HG03520 (cell line): ENCODE results near the gene COL20A1.
A peak's percentile ranks its signal among the peaks of the same experiment; 100 is the strongest.

ENCODE experiments used
- ATAC-seq: cut with Tn5 transposase; IDR thresholded peaks from one replicate; pipeline ENCODE4 v1.9.1; 2021; ENCODE audit warnings: mild to moderate bottlenecking, moderate library complexity; ENCODE audit not compliant: unreplicated experiment

COL20A1 gene

DNA sequence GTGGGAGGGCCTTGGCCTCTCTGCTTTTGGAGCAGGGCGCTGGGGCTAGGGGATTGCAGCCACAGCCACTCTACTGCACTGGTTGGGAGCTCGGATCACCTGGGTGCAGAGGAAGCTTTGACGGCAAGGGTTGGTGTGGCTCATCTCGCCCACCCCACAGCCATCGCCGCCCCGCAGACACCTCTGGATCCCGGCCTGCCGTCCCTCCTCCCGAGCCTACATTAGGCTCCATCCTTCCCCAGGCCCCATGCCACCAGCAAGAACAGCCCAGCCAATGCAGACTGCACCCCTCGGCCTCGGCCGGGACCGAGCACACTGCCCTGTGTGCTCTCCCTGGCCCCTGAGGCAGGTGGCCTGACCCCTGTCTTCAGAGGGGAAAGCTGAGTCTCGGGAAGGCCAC is 32.5 kb upstream of the COL20A1 start:
- no peak for ATAC-seq

DNA sequence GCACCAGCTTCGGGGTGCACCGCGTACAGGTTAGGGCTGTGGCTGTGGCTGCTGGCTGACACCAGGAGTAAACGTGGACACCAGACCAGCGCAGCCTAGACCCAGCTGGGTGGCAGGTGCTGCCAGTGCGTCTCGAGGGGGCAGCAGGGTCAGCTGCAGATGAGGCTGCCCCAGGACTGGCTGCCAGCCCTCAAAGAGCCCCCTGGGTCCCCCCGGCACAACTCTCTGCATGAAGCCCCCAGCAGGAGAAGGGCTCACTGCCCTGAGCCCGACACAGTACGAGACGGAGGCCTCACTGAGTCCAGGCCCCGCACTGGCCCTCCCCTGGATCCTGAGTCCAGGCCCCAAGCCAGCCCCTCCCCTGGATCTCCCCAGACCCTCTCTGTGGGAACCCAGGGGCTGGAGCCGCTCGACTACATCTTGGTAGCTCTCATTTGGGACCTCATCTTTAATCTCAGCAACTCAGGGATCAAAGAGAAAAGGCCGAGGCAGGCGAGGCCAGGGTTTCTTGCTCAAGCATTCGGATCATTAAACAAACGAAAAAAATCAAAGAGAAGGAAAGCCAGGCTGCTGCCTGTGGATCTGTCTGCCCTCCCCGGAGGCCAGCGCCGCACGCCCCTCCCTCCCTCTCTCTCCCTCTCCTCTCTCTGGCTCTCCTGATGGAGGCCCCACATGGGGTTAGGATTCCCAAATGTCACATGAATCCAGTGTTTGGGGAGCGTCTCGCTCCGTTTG is 31.8 kb upstream of the COL20A1 start:
- ATAC-seq, result no peak

DNA sequence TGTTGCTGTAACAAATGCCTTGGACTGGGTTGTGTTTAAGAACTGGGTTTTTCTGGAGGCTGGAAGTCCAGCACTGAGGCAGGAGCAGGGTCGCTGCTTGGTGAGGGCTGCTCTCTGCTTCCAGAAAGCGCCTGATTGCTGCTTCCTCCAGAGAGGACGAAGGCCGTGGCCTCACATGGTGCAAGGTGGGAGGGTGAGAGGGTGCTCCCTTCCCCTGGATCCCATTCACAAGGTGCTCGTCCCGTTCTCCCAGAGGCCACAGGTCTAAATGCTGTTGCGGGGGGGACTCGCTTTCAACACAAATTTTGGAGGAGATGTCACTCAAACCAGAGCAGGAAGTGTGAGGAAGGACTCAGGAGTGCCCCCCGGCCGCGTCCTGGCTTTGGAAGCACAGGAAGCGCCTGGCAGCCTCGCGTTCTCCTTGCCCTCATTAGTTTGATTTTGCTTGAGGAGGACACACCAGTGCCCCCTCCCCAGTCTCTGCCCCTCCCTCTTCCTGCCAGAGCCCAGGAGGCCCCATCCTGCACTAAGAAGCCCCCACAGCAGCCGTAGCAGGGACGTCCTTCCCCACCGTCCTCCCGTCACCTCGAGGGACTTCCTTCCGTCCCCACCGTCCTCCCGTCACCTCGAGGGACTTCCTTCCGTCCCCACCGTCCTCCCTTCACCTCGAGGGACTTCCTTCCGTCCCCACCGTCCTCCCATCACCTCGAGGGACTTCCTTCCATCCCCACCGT is 31.0 kb upstream of the COL20A1 start:
- no peak for ATAC-seq

- no peak for ATAC-seq
Observed at GRCh38 chr20:63262836-63263235, 30.1 kb upstream of the COL20A1 start.

- no peak for ATAC-seq
Observed at GRCh38 chr20:63264000-63264399, 29.0 kb upstream of the COL20A1 start.

GRCh38 chr20:63264519-63264918 is 28.5 kb upstream of the COL20A1 start:
- ATAC-seq, result no peak

- ATAC-seq, result no peak
Observed at GRCh38 chr20:63265891-63266515, 27.0 kb upstream of the COL20A1 start.

- ATAC-seq, result no peak
Observed at GRCh38 chr20:63267691-63268090, 25.3 kb upstream of the COL20A1 start.

DNA sequence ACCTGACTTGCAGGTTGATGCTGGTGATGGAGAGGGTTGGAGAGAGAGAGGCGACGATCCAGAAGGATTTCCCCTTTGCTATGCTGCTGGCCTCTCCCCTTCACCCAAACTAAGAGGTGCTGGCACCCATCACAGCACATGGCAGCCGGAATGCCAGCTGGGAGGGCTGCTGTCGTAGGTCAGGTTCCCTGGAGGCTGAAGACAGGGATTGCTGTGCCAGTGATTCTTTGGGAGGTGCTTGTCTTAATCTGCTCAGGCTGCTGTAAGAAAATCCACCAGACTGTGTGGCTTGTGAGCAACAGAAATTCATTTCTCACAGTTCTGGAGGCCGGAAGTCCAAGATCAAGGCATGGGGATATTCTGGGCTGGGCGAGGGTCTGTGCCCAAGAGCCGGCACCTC is 24.7 kb upstream of the COL20A1 start:
- ATAC-seq, result no peak

DNA sequence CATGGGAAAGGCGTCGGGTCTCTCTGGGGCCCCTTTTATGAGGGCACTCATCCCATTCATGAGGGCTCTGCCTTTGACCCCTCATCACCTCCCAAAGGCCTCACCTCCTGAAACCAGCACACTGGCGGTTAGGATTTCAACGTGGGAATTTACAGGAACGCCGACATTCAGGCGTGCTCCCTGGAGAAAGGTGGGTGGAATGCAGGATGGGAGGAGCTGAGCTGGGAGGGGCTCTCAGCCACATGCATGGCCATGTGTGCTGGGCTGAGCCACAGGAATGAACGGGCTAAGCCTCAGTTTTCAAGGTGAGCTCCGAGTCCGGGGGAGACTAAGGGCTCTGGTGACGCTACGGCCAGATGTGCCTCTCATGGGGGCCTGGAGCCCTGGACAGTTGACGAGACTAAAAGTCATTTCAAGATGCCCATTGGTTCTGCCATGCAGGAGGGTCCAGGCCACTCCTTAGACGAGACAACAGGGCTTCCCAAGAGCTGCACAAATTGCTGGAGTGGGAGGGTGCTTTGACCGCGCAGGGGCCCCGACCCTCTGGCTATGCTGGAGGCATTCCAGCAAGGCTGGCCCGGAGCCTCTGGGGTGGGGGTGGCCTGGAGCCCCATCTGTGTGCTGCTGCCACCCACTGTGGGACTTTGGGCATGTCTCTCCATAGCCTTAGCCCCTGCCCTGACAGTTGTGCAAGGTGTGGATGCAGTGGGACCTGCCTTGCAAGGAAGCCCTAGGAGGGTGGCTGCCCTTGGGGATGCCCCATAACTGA is 24.1 kb upstream of the COL20A1 start:
- no peak for ATAC-seq

GRCh38 chr20:63269724-63270123 is 23.3 kb upstream of the COL20A1 start:
- ATAC-seq, result no peak

DNA sequence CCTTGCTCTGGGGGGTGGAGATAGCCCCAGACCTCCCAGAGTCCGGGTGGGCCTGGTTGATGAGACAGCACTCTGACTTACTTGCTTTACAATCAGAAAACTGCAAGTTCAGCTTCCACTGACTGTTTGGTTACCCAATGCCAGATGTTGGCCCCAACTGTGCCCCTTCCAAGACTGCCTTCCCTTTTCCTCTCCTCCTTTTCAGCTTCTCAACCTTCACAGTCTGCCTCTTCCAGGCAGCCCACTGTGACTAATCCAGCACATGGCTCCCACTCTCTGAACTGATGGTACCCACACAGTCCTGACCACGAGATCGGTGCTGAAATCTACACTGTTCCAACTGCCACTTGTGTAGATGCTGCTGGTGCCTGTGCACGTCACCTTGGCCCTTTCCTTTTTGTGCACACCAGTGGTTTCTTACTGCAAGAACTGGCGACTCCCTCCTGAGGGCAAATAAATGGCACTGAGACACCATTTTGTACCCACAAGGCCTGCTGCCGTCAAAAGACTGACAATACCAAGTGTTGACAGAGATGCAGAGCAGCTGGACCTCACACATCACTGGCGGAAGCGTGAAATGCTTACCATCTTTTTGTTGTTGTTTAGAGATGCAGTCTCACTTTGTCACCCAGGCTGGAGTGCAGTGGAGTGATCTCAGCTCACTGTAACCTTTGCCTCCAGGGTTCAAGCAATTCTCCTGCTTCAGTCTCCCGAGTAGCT is 22.2 kb upstream of the COL20A1 start:
- ATAC-seq, result no peak

DNA sequence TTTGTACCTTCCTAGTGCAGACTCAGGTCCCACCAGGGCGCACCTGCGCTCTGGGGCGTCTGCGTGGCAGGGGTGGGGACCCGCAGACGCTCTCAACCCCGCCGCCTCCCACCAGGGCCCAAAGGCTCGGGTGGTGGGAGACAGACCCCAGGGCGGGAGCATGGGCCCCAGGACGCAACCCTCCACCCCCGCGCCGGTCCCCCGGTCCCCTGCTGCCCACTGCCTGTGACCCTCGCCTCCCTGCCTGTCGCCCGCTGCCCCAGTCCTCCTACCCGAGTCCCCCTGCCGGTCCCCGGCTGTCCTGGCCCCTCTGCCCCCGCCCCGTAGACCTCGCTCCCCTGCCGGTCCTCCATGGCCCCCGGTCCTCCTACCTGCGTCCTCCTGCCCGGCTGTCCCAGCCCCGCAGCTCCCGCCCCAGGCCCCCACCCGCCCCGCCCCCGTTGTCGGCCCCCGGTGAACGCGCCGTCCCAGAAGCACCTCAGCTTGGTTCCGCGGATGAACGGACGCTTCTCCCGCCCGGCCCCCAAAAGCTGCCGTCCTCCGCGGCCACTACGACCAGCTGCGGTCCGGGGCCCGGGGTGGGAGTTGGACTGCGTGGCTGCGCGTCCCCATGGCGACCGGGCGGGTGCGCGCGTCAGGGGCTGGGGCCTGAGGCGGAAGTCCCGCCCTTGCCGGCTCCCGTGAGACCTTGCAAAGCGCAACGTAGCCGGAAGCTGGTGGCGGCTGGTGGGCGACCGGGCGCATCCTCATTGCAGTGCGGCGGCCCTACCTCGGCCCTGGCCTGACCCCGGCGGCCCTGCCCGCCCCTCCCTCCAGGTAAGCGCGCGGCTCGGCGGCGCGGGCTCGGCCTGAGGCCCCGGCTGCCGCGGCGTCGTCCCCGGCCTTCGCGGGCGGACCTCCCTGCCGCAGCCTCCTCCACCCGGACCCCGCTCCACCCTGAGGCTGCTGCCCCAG is 20.6 kb upstream of the COL20A1 start, which contains the start of gene ARFGAP1:
TSS of gene ARFGAP1 (plus strand) at position 709 of the 954 bp plus-strand sequence. CDS start 2,768 bp downstream, outside the sequence.
- peak; percentile 87 for ATAC-seq

GRCh38 chr20:63273059-63273579 is 19.9 kb upstream of the COL20A1 start:
- no peak for ATAC-seq

DNA sequence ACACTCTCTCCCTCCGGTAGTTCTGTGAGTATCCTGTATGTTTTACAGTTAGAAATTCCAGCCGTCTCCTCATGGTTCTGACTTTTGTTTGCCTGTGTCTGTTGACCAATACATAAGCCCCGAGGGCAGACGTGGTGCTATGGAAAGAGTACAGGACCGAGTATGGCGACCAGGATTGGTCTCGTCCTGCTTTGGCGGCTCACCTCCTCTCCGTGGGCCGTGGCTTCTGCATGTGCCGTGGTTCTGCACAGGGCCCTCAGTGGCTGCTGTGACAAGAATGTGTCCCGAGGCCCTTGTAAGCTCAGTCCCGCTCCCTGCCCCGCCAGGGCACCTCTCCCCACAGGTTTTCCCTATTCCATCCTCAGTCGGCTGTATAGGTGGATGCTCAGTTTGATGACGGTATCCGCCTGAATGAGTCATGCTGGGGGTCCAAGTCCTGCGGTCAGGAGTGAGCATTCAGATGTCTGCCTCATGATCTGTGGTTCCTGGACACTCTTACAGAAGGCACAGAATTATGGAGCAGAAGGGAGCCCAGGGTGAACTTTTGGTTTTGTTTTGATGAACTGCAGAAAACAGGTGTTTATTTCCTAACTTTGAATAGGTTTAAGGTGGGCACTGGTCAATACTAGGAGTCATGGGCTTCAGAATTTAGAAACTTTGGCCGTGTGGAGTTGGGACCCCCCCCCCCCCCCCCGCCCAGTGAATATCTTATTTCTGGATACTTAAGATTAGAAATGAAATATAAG is 19.2 kb upstream of the COL20A1 start:
- no peak for ATAC-seq

GRCh38 chr20:63274381-63275228 is 18.4 kb upstream of the COL20A1 start:
- no peak for ATAC-seq

DNA sequence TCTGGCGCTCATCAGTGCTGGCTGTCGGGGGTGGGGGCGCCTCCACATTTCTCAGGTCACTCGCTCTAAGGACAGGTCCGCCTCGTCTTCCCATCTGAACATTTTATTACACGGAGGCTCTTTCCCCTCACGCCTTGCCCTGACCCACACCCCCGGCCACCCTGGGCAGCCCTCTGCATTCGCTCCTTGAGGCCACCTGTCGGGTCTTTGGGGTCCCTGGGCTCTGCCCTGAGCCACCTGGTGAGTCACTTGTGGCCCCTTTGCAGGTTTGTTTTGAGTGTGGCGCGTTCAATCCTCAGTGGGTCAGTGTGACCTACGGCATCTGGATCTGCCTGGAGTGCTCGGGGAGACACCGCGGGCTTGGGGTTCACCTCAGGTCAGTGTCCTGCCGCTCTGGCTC is 17.2 kb upstream of the COL20A1 start:
- no peak for ATAC-seq

DNA sequence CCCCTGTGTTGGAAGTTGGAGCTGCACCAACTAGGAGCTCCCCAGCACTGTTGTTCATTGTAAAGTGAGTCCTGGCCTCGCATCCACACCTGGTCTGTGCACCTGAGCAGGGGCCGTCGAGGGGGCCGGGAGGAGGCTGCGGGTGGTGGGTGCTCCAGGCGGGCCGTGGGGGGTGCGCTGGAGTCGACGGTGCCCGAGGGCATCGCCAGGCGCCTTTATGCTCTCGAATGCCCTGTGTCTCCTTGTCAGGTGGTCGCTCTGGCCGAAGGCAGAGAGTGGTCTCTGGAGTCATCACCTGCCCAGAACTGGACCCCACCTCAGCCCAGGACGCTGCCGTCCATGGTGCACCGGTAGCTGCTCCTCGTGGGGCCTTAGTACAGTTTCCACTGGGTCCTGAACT is 16.0 kb upstream of the COL20A1 start:
- no peak for ATAC-seq
